ENCODE data around the gene BCS1L. TPM values are rescaled to one million over a fixed set of nuclear protein-coding genes. Genes with fewer than 3 reads are reported as not detected.

The BCS1L gene
- total and polyA plus RNA-seq, 9 of the 15 experiments (the other 6 are each of a cell fraction or from before 2014, with no cell fraction given): 37.6 to 103 (median 56.7) TPM

DNA sequence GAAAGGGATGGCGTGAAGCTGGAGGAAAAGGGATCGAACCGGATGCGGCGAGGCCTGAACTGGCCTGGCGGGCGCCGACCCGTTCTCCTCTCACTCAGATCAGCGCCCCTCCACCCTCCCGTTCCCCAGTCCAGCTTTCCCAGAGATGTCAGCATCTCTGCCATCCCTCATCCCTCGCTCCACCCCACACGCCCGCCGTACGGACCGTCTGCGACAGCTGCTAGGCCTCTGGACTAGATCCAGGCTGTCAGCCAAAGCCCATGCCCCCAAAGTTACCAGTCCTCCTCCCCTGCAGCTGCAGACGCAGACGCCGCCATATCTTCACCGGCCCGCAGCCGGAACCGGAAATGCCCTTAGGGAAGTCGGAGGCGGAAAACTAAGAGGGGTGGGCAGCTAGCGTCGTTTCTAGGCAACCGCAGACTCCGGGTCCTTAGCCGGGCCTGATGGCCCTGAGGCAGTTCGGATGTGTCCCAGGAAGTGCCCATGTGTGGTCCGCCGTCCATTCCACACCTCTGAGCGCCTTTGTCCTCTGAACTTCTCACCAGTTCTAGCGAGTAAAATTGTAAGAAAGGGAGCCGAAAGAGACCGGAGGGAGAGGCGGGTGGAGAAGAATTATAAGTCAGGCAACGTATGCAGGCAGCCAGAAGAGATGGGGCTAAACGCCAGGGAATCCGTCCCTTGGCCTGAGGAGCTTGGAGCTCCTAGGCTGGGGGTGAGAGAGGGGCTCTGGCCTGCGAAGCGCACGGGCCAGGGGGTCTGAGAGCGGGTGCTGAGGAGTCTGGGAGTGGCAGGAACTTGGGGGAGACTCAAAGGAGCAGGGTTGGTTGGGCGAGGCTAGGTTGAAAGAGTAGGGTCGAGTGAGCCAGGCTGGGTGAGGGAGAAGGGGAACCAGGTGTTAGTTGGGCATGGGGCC lies 12.4 kb downstream of the BCS1L start, which contains the start of the genes RNF25 and STK36 (continued):
- TF ChIP-seq, protein P1, sequence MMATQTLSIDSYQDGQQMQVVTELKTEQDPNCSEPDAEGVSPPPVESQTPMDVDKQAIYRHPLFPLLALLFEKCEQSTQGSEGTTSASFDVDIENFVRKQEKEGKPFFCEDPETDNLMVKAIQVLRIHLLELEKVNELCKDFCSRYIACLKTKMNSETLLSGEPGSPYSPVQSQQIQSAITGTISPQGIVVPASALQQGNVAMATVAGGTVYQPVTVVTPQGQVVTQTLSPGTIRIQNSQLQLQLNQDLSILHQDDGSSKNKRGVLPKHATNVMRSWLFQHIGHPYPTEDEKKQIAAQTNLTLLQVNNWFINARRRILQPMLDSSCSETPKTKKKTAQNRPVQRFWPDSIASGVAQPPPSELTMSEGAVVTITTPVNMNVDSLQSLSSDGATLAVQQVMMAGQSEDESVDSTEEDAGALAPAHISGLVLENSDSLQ (IDR thresholded peaks at IDR 0.05): peak; percentile 55; the same call in 1 of the 2 replicates
- TF ChIP-seq ZNF316 (IDR thresholded peaks at IDR 0.05) (no peak), PHTF2 (CRISPR knock-in tag; IDR thresholded peaks at IDR 0.05) (no peak), SNIP1 (IDR thresholded peaks at IDR 0.05; ENCODE audit: low read depth) (no peak), NFYB (IDR thresholded peaks at IDR 0.05; ENCODE audit: extremely low read depth, insufficient read length) (no peak), BRF1 (IDR thresholded peaks at IDR 0.05; ENCODE audit: borderline replicate concordance, extremely low read depth, insufficient read length) (no peak), ZNF133 (CRISPR knock-in tag; IDR thresholded peaks at IDR 0.05) (no peak), ZNF695 (CRISPR knock-in tag; IDR thresholded peaks at IDR 0.05) (no peak), SRSF9 (IDR thresholded peaks at IDR 0.05; ENCODE audit: borderline replicate concordance, low read depth, low read length) (no peak), ZKSCAN8 (CRISPR knock-in tag; IDR thresholded peaks at IDR 0.05) (no peak), TCF7L2 (IDR thresholded peaks at IDR 0.05; ENCODE audit: low read depth, low read length) (no peak), MECOM (CRISPR knock-in tag; IDR thresholded peaks at IDR 0.05) (no peak), ZBTB8A (IDR thresholded peaks at IDR 0.05; ENCODE audit: partially characterized antibody) (no peak), SRSF1 (IDR thresholded peaks at IDR 0.05; ENCODE audit: low read depth, low read length) (no peak), PHF21A (IDR thresholded peaks at IDR 0.05; ENCODE audit: borderline replicate concordance, low read depth) (no peak), HSF4 (CRISPR knock-in tag; IDR thresholded peaks at IDR 0.05; ENCODE audit: borderline replicate concordance) (no peak), FOXP4 (CRISPR knock-in tag; IDR thresholded peaks at IDR 0.05; ENCODE audit: borderline replicate concordance) (no peak), SMARCB1 (IDR thresholded peaks at IDR 0.05; ENCODE audit: insufficient read length, low read depth) (no peak), ZNF274 (IDR thresholded peaks at IDR 0.05; ENCODE audit: borderline replicate concordance, low read depth, low read length) (no peak), HNRNPLL (IDR thresholded peaks at IDR 0.05; ENCODE audit: low read depth, low read length, poor library complexity, severe bottlenecking) (peak; percentile 69), ADNP (tag; IDR thresholded peaks at IDR 0.05) (no peak)
- TF ChIP-seq, protein P2, sequence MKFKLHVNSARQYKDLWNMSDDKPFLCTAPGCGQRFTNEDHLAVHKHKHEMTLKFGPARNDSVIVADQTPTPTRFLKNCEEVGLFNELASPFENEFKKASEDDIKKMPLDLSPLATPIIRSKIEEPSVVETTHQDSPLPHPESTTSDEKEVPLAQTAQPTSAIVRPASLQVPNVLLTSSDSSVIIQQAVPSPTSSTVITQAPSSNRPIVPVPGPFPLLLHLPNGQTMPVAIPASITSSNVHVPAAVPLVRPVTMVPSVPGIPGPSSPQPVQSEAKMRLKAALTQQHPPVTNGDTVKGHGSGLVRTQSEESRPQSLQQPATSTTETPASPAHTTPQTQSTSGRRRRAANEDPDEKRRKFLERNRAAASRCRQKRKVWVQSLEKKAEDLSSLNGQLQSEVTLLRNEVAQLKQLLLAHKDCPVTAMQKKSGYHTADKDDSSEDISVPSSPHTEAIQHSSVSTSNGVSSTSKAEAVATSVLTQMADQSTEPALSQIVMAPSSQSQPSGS (CRISPR knock-in tag; IDR thresholded peaks at IDR 0.05): no peak
- TF ChIP-seq, protein P3, sequence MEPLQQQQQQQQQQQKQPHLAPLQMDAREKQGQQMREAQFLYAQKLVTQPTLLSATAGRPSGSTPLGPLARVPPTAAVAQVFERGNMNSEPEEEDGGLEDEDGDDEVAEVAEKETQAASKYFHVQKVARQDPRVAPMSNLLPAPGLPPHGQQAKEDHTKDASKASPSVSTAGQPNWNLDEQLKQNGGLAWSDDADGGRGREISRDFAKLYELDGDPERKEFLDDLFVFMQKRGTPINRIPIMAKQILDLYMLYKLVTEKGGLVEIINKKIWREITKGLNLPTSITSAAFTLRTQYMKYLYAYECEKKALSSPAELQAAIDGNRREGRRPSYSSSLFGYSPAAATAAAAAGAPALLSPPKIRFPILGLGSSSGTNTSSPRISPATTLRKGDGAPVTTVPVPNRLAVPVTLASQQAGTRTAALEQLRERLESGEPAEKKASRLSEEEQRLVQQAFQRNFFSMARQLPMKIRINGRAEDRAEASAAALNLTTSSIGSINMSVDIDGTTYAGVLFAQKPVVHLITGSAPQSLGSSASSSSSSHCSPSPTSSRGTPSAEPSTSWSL (CRISPR knock-in tag; IDR thresholded peaks at IDR 0.05; ENCODE audit: borderline replicate concordance): no peak

Measured in K562 (cell line).